ELF-1 (cell line): ENCODE data around the gene GRIN3B.

ENCODE experiments used
- DNase-seq: peaks from one replicate; pipeline ENCODE4 v3.0.0-alpha.2; 2016; ENCODE audit warnings: low read depth, low spot score

The GRIN3B gene

GRCh38 chr19:1041835-1042685, 41.8 kb downstream of the GRIN3B start:
- peak; percentile 30 for DNase-seq

- peak; percentile 50 for DNase-seq
Observed at GRCh38 chr19:1042689-1043511, 42.7 kb downstream of the GRIN3B start.

- DNase-seq: peak; percentile 93
Observed at GRCh38 chr19:1045247-1045603, 45.0 kb downstream of the GRIN3B start.

- no peak for DNase-seq
Observed at GRCh38 chr19:1046117-1046626, 46.0 kb downstream of the GRIN3B start.

- no peak for DNase-seq
Observed at GRCh38 chr19:1046836-1047695, 46.8 kb downstream of the GRIN3B start.

- DNase-seq: no peak
Observed at GRCh38 chr19:1047696-1048147, 47.5 kb downstream of the GRIN3B start.

GRCh38 chr19:1049106-1049505, 48.9 kb downstream of the GRIN3B start:
- DNase-seq: no peak

GRCh38 chr19:1049800-1050199, 49.6 kb downstream of the GRIN3B start:
- no peak for DNase-seq

GRCh38 chr19:1050989-1051788, 51.0 kb downstream of the GRIN3B start:
- no peak for DNase-seq

GRCh38 chr19:1051791-1052190, 51.6 kb downstream of the GRIN3B start:
- DNase-seq: no peak

GRCh38 chr19:1052349-1052975, 52.2 kb downstream of the GRIN3B start:
- DNase-seq: no peak

- DNase-seq: no peak
Observed at GRCh38 chr19:1053176-1054101, 53.2 kb downstream of the GRIN3B start.

GRCh38 chr19:1054102-1055027, 54.1 kb downstream of the GRIN3B start:
- no peak for DNase-seq

- no peak for DNase-seq
Observed at GRCh38 chr19:1055028-1055425, 54.8 kb downstream of the GRIN3B start.

- DNase-seq: no peak
Observed at GRCh38 chr19:1055886-1056620, 55.8 kb downstream of the GRIN3B start.

GRCh38 chr19:1057176-1057855, 57.1 kb downstream of the GRIN3B start:
- no peak for DNase-seq

GRCh38 chr19:1058112-1058511, 57.9 kb downstream of the GRIN3B start:
- no peak for DNase-seq
